Epithelial cell of esophagus (primary cell): ENCODE results near the gene KLF5.

Source experiments
- DNase-seq: peaks from one replicate; pipeline ENCODE4 v3.0.0; 2010; ENCODE audit warnings: low read depth
- H3K4me3 ChIP-seq: 2 replicates; pipeline ENCODE4 v1.5.1; 2011; ENCODE audit warnings: mild to moderate bottlenecking, low read length, control low read depth
- CTCF ChIP-seq: IDR thresholded peaks from 2 replicates; pipeline ENCODE4 v1.5.1; 2011; ENCODE audit warnings: low read depth, mild to moderate bottlenecking, low read length, control low read depth, inconsistent platforms; ENCODE audit not compliant: insufficient read depth; ENCODE audit errors: missing control alignments

Gene KLF5

GRCh38 chr13:73058432-73058735 lies 421 bp upstream of the KLF5 start:
- DNase-seq: no peak
- TF ChIP-seq CTCF: no peak
- peak overlapping the region; percentile 47 for H3K4me3 ChIP-seq

DNA sequence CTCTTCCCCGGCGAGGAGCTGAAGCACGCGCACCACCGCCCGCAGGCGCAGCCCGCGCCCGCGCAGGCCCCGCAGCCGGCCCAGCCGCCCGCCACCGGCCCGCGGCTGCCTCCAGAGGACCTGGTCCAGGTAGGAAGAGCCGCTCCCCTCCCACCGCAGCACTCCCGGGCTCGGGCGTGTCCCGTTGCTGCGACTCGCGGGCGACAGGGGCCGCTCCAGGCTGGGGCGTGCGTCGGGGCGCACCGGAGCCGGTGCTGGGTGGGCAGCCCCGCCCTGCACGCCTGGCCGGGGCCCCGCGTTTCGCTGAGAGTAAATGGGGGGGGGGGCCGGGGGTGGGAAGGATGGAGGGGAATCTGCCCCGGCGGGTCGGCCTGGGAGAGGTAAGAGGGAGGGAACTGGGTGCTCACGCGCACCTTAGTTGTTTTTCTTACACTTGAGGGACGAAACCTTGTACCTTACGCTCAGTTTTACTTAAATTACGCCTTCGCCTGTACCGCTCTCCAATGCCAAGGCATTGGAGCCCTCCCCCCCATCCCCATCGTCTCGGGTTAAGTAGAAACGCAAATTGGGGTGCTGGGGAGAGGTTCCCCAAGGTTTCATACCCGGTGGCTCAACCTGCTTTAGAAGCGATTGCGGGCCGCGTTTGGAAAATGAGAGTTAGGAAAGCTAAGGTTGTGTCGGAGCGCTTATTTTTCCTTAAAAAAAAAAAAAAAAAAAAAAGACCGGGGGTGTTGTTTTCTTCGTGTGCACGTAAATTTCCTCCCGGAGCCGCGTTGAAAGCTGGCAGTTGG lies 850 bp downstream of the KLF5 start:
- TF ChIP-seq CTCF: no peak
- H3K4me3 ChIP-seq: peak overlapping the region; percentile 91
- peak; percentile 40 for DNase-seq

DNA sequence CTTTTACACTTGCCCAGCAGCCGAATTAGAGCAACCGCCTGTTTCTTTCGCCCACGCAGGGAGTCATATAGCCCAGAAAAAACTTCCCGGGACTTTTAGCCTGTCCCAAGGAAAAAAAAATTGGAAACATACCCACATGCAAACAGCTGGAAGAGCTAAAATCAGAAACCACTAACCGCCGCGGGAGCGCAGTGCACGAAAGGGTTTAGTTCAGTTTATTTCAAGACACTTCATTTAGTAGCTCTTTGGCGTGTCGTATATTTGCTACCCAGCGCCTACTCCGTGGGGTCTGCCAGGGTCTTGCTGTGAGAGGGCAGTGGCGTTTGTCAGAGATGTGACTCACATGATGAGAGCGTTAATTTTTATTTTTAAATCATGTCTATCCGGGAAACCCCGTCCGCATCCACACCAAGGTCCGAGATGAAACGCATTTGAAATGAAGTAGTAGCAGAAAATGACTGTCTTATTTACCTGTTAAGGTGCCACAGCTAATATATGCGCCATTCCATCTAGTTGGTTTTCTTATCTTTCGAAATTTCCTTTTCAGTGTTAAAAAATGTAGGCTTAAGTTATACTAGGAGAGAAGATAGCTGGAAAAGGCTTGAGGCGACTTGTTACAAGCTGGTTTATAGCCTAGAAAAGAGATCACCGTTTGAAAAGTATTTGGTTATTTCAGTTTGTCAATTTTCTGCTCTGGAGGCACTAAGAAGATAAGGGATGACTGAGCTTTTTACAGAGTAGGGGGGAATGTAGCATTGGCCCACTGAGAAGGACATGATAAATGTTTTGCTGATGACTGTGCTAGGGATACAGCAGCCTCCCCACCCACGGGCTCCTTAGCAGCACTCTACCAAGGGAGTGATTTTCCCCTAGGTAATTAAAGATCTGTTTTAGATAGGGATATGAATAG lies 1.7 kb downstream of the KLF5 start:
- peak; percentile 83 for DNase-seq
- peak overlapping the region; percentile 91 for H3K4me3 ChIP-seq
- TF ChIP-seq CTCF: no peak

- H3K4me3 ChIP-seq: peak overlapping the region; percentile 91
- DNase-seq: peak; percentile 59
- TF ChIP-seq CTCF: no peak
Observed at GRCh38 chr13:73061473-73061872, 2.7 kb downstream of the KLF5 start.

- TF ChIP-seq CTCF: no peak
- peak; percentile 88 for DNase-seq
Observed at GRCh38 chr13:73061876-73062275, 3.1 kb downstream of the KLF5 start.

DNA sequence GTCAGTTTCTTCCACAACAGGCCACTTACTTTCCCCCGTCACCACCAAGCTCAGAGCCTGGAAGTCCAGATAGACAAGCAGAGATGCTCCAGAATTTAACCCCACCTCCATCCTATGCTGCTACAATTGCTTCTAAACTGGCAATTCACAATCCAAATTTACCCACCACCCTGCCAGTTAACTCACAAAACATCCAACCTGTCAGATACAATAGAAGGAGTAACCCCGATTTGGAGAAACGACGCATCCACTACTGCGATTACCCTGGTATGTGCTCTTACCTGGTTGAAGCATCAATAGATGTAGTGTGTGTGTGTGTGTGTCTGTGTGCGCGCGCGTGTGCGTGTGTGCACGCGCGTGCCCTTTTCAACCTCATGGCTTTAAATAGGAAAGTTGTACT lies 3.7 kb downstream of the KLF5 start:
- no peak for TF ChIP-seq CTCF
- peak overlapping the region; percentile 91 for H3K4me3 ChIP-seq
- DNase-seq: peak; percentile 28

More at GRCh38 chr13:73061876-73062275, 3.1 kb downstream of the KLF5 start:
- peak overlapping the region; percentile 91 for H3K4me3 ChIP-seq

DNA sequence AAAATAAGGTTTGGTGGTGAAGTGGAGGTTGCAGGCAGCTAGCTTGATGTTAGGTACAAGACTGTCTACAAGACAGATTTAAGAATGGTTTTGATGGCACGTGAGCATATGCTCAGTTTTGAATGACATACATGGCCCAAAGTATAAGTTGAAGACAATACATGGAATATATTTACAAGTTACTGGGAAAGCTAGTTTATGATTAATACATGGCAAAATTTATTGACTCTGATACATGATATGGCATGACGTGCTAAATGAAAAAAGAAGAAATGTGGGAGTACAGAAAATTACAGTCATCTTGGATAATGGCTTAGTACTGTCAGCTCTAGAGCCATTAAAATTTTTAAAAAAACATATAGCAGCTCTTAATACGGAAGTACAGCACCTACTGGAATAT lies 4.4 kb downstream of the KLF5 start:
- H3K4me3 ChIP-seq: peak overlapping the region; percentile 91
- peak; percentile 40 for DNase-seq
- TF ChIP-seq CTCF: no peak
